Kidney (tissue), 14 donors: ENCODE data around the gene GRIK3. TPM values are rescaled to one million over a fixed set of nuclear protein-coding genes. Genes with fewer than 3 reads are reported as not detected.

Experiments
- DNase-seq, 5 donors: peaks; one replicate each; pipeline ENCODE4 v3.0.0-alpha.2; 2013 to 2020
- FAIRE-seq: peaks from 2 replicates; lab custom pipeline; 2012; peaks lifted over from hg19 to GRCh38; lab: Jason Lieb, UNC
- H3K27ac ChIP-seq, 2 donors: one replicate each; pipeline ENCODE4 v1.7.0; 2013; ENCODE audit warnings: low read depth in 2 of 2, low read length in 2 of 2, inconsistent platforms in 1 of 2
- H3K27me3 ChIP-seq: one replicate; pipeline ENCODE4 v1.7.1; 2013; ENCODE audit warnings: low read length, inconsistent platforms; ENCODE audit not compliant: control insufficient read depth, insufficient read depth
- H3K36me3 ChIP-seq, 3 donors: one replicate each; pipeline versions ENCODE4 v1.7.0 to v1.7.1; 2013; ENCODE audit warnings: low read length in 3 of 3, control low read depth in 1 of 3, inconsistent platforms in 1 of 3; ENCODE audit not compliant: insufficient read depth in 3 of 3, control insufficient read depth in 2 of 3
- H3K4me1 ChIP-seq, 3 donors: one replicate each; pipeline versions ENCODE4 v1.7.0 to v1.7.1; 2013; ENCODE audit warnings: low read length in 3 of 3, inconsistent platforms in 1 of 3, low read depth in 1 of 3; ENCODE audit not compliant: control insufficient read depth in 2 of 3, insufficient read depth in 2 of 3
- H3K4me3 ChIP-seq, 3 donors: one replicate each; pipeline versions ENCODE4 v1.7.0 to v1.8.1; 2013; ENCODE audit warnings: low read length in 3 of 3, control low read depth in 1 of 3, inconsistent platforms in 1 of 3
- H3K9ac ChIP-seq, 3 donors: one replicate each; pipeline versions ENCODE4 v1.7.0 to v1.7.1; 2013; ENCODE audit warnings: low read length in 3 of 3, control low read depth in 1 of 3, inconsistent platforms in 1 of 3
- H3K9me3 ChIP-seq, 3 donors: one replicate each; pipeline versions ENCODE4 v1.7.0 to v1.7.1; 2013; ENCODE audit warnings: low read length in 3 of 3, control low read depth in 1 of 3, inconsistent platforms in 1 of 3; ENCODE audit not compliant: control insufficient read depth in 2 of 3, insufficient read depth in 1 of 3
- CTCF ChIP-seq: IDR thresholded peaks from 3 replicates; pipeline ENCODE4 v1.5.1; 2012; ENCODE audit warnings: mild to moderate bottlenecking, moderate library complexity, borderline replicate concordance; ENCODE audit not compliant: insufficient read depth; ENCODE audit errors: extremely low read depth
- intact Hi-C: fragments of 100-400 bp; cut with DNase I; formaldehyde crosslinking; loops from one replicate; pipeline ENCODE4 v1.11.1; 2022
- polyA plus RNA-seq: library from polyadenylated mRNA; stranded (reverse); fragments of 350-450 nt; fragmentation: Illumina TruSeq; extraction: RNeasy Lipid Tissue Mini Kit (QIAGEN cat#74804); gene quantifications from one replicate; pipeline ENCODE4 v1.2.3, GENCODE V29; 2014; ENCODE audit warnings: low read depth, low replicate concordance; ENCODE audit not compliant: insufficient read depth
- total RNA-seq: library from RNA; stranded (reverse); fragmentation: NEBNext Ultra II Directional; extraction: Animal tissue kit (Norgen Biotek cat#: 25700); gene quantifications from one replicate; pipeline ENCODE4 v1.2.1, GENCODE V29; 2021
- donor health status: control.
- donor health status: control.
- donor health status: control.
- donor health status: control.
- donor health status: control.
- donor health status: DM: yes; HTN: yes; CAD: no.
- donor health status: Normal renal cell carcinoma (clear cell type).

GRIK3 gene
- total and polyA plus RNA-seq, 2 donors from 2014 or later, result 0.06 to 0.38 TPM

GRCh38 chr1:37064039-37064438 lies 29.7 kb upstream of the GRIK3 start:
- Histone ChIP-seq H3K4me3 (no peak overlapping the region), H3K9ac (no peak overlapping the region), H3K36me3 (no peaks in the 10 kb centered on the region), H3K27ac (no peak overlapping the region), H3K27me3 (no peaks in the 10 kb centered on the region), H3K4me1 (no peaks in the 10 kb centered on the region), H3K9me3 (no peaks in the 10 kb centered on the region)
- TF ChIP-seq CTCF, result no peak
- intact Hi-C loops, result no loop called here
- FAIRE-seq (no peak), DNase-seq (no peak)

- H3K9ac ChIP-seq, result no peak overlapping the region
- no peak overlapping the region for H3K4me3 ChIP-seq
- H3K9me3 ChIP-seq, result no peaks in the 10 kb centered on the region
- TF ChIP-seq CTCF, result no peak
- no peak overlapping the region for H3K27ac ChIP-seq
- DNase-seq (no peak), FAIRE-seq (no peak)
- no peaks in the 10 kb centered on the region for H3K4me1 ChIP-seq
- H3K36me3 ChIP-seq, result no peaks in the 10 kb centered on the region
- intact Hi-C loops, result no loop called here
- H3K27me3 ChIP-seq, result no peaks in the 10 kb centered on the region
These were observed 25.0 kb upstream of the GRIK3 start for GRCh38 chr1:37059346-37059745.

- no peak for TF ChIP-seq CTCF
- Histone ChIP-seq H3K27me3 (no peaks in the 10 kb centered on the region), H3K9ac (no peak overlapping the region), H3K27ac (no peak overlapping the region), H3K36me3 (no peaks in the 10 kb centered on the region), H3K4me1 (no peaks in the 10 kb centered on the region), H3K4me3 (no peak overlapping the region), H3K9me3 (no peaks in the 10 kb centered on the region)
- DNase-seq (no peak), FAIRE-seq (no peak)
- intact Hi-C loops, result no loop called here
These were observed 24.2 kb upstream of the GRIK3 start for GRCh38 chr1:37058424-37058988.

- Histone ChIP-seq H3K27me3 (no peaks in the 10 kb centered on the region), H3K27ac (no peak overlapping the region), H3K9ac (no peak overlapping the region), H3K9me3 (no peaks in the 10 kb centered on the region), H3K4me3 (no peak overlapping the region), H3K4me1 (no peaks in the 10 kb centered on the region), H3K36me3 (no peaks in the 10 kb centered on the region)
- FAIRE-seq (no peak), DNase-seq (no peak)
- intact Hi-C loops, result no loop called here
- no peak for TF ChIP-seq CTCF
These were observed 22.0 kb upstream of the GRIK3 start for GRCh38 chr1:37056325-37056724.
